K562 (cell line): Measurements from ENCODE around the gene SDCBP2. TPM values are rescaled to one million over a fixed set of nuclear protein-coding genes. Genes with fewer than 3 reads are reported as not detected.
"Not testable (repeated sequence)": the region's sequence is repeated elsewhere in the genome, so short reads cannot be mapped to it uniquely, and the experiment has no call there.

Source experiments
- ATAC-seq: fragments of 200-7000 bp; cut with Tn5 transposase; 3 replicates; pipeline ENCODE4 v1.9.1; 2020; ENCODE audit warnings: moderate library complexity
- BruUV-seq: library from RNA; stranded (reverse); fragments of 400-500 nt; replicated peaks from 2 replicates; lab custom pipeline; 2021; lab: Mats Ljungman, UMichigan
- CTCF ChIA-PET: fragments of 300-600 bp; formaldehyde crosslinking; extraction: SDS; loops from one replicate; lab custom pipeline; 2021; ENCODE audit warnings: low intra/inter-chr PET ratio; lab: Yijun Ruan, JAX
- POLR2A ChIA-PET: fragments of 300-600, 350-650 bp; sonication (Branson Sonifier 250); formaldehyde crosslinking; extraction: SDS; loops from one replicate; lab custom pipeline; 2021; ENCODE audit warnings: antibody characterized with exemption, inconsistent platforms; lab: Yijun Ruan, JAX
- DNase-seq, 4 experiments: peaks; one replicate each; pipeline versions ENCODE4 v3.0.0 to v3.0.0-alpha.2; 2011 to 2018; ENCODE audit warnings: low spot score in 3 of 4, mixed read lengths in 3 of 4; ENCODE audit errors: extremely low read depth in 1 of 4
- FAIRE-seq: peaks from 2 replicates; lab custom pipeline; 2011; peaks lifted over from hg19 to GRCh38; lab: Jason Lieb, UNC
- H2AFZ ChIP-seq: 2 replicates; pipeline ENCODE4 v1.6.0; 2011; ENCODE audit warnings: low read depth, low read length, control low read depth, inconsistent platforms
- H3K27ac ChIP-seq: fragments of 200-600 bp; 3 replicates; pipeline ENCODE4 v1.8.0; 2011; ENCODE audit warnings: low read depth, mild to moderate bottlenecking, control low read depth, inconsistent platforms, low read length, moderate library complexity, mixed read lengths; ENCODE audit errors: extremely low read depth
- H3K27me3 ChIP-seq, 2 experiments: fragments of 300-600 bp in 1 of 2; 2 replicates in 1 of 2; 3 replicates in 1 of 2; pipeline versions ENCODE4 v1.6.0 to v1.8.0; 2011; ENCODE audit warnings: inconsistent platforms in 2 of 2, low read length in 2 of 2, mild to moderate bottlenecking in 1 of 2, mixed read lengths in 1 of 2, moderate library complexity in 1 of 2; ENCODE audit not compliant: control insufficient read depth in 2 of 2, insufficient read depth in 2 of 2
- H3K36me3 ChIP-seq: fragments of 300-600 bp; 3 replicates; pipeline ENCODE4 v1.8.0; 2011; ENCODE audit warnings: mild to moderate bottlenecking, low read length, inconsistent platforms; ENCODE audit not compliant: control insufficient read depth, insufficient read depth
- H3K4me1 ChIP-seq, 2 experiments: fragments of 200-600 bp in 1 of 2; replicated peaks in 1 of 2; 2 replicates in 1 of 2; 3 replicates in 1 of 2; pipeline versions ENCODE4 v1.5.1 to v1.8.0; 2011; ENCODE audit warnings: inconsistent platforms in 2 of 2, low read length in 2 of 2, mild to moderate bottlenecking in 1 of 2, mixed read lengths in 1 of 2, moderate library complexity in 1 of 2; ENCODE audit not compliant: control insufficient read depth in 2 of 2, insufficient read depth in 2 of 2
- H3K4me2 ChIP-seq: 2 replicates; pipeline ENCODE4 v1.6.1; 2011; ENCODE audit warnings: low read length, control low read depth, inconsistent platforms, mixed read lengths; ENCODE audit not compliant: insufficient read depth
- H3K4me3 ChIP-seq: fragments of 200-600 bp; sonication (generic), shearing (Covaris generic); 2 replicates; pipeline ENCODE4 v1.5.1; 2016; ENCODE audit warnings: control low read depth, inconsistent platforms
- H3K79me2 ChIP-seq: fragments of 200-600 bp; 3 replicates; pipeline ENCODE4 v1.8.0; 2011; ENCODE audit warnings: low read length, inconsistent platforms; ENCODE audit not compliant: control insufficient read depth, insufficient read depth
- H3K9ac ChIP-seq, 2 experiments: 2 replicates each; pipeline versions ENCODE4 v1.6.0 to v1.6.1; 2011; ENCODE audit warnings: low read depth in 2 of 2, low read length in 2 of 2, control low read depth in 1 of 2, inconsistent platforms in 1 of 2, mild to moderate bottlenecking in 1 of 2, mixed read lengths in 1 of 2; ENCODE audit not compliant: insufficient read depth in 1 of 2
- H3K9me1 ChIP-seq: one replicate; pipeline ENCODE4 v1.6.0; 2011; ENCODE audit warnings: inconsistent platforms, mild to moderate bottlenecking, low read length, moderate library complexity; ENCODE audit not compliant: control insufficient read depth, insufficient read depth
- H3K9me3 ChIP-seq: replicated peaks from 2 replicates; pipeline ENCODE4 v1.5.1; 2011; ENCODE audit warnings: low read depth, low read length, inconsistent platforms; ENCODE audit not compliant: control insufficient read depth, insufficient read depth
- H4K20me1 ChIP-seq: replicated peaks from 2 replicates; pipeline ENCODE4 v1.6.1; 2011; ENCODE audit warnings: low read length, inconsistent platforms, mixed read lengths; ENCODE audit not compliant: control insufficient read depth, insufficient read depth
- CREM ChIP-seq: IDR thresholded peaks from 2 replicates; pipeline ENCODE4 v1.6.1; 2014; ENCODE audit warnings: antibody characterized with exemption, low read depth
- HDAC1 ChIP-seq, 2 experiments: fragments of 450-650 bp; IDR thresholded peaks; 2 replicates each; pipeline ENCODE4 v1.6.1; 2016 to 2017; ENCODE audit warnings: inconsistent platforms in 1 of 2, mild to moderate bottlenecking in 1 of 2, moderate library complexity in 1 of 2
- HDAC3 ChIP-seq: fragments of 450-650 bp; IDR thresholded peaks from 2 replicates; pipeline ENCODE4 v1.6.1; 2018; ENCODE audit warnings: borderline replicate concordance, mild to moderate bottlenecking, moderate library complexity; ENCODE audit not compliant: partially characterized antibody
- KAT7 ChIP-seq: sonication (generic); formaldehyde crosslinking; IDR thresholded peaks from 2 replicates; pipeline ENCODE4 v1.8.0; 2022; ENCODE audit warnings: missing genetic modification reagents, mild to moderate bottlenecking, borderline replicate concordance
- NFYB ChIP-seq: IDR thresholded peaks from 2 replicates; pipeline ENCODE4 v1.6.1; 2011; ENCODE audit warnings: mild to moderate bottlenecking, moderate library complexity; ENCODE audit not compliant: insufficient read length; ENCODE audit errors: extremely low read depth
- WGBS: fragments of 100-300 bp; shearing (Covaris generic); methylation state at CpG from one replicate; pipeline ENCODE4 v1.1.6; 2016; ENCODE audit warnings: low coverage, mixed read lengths; ENCODE audit not compliant: insufficient coverage; ENCODE audit errors: missing lambda C conversion rate; 5-methylcytosine and 5-hydroxymethylcytosine counted together
- in situ Hi-C: fragments of 300-500 bp; cut with MboI; formaldehyde crosslinking; loops from 4 replicates; pipeline ENCODE4 v1.15.0; 2018; ENCODE audit warnings: inconsistent platforms, mixed read lengths
- intact Hi-C: fragments of 100-400 bp; cut with micrococcal nuclease; formaldehyde crosslinking; loops from 2 replicates; pipeline ENCODE4 v1.14.2; 2022
- polyA plus RNA-seq, 8 experiments: library from polyadenylated mRNA; depleted of rRNA in 4 of 8; stranded (reverse) in 5 of 8; unstranded in 3 of 8; fragments of >200 nt; fragmentation: Nextera tagmentation in 2 of 8; fragmentation: Illumina TruSeq in 1 of 8; extraction: Ambion mirVana in 2 of 8; extraction: Trizol in 1 of 8; gene quantifications; 2 replicates each; pipeline versions ENCODE4 v1.2.1 to v1.2.3, GENCODE V29; 2011 to 2014; ENCODE audit warnings: inconsistent platforms in 1 of 8, missing spikeins in 1 of 8
- total RNA-seq, 7 experiments: library from RNA; depleted of rRNA in 6 of 7; stranded (reverse); fragments of >200 nt in 6 of 7; fragmentation: Illumina TruSeq in 2 of 7; extraction: Trizol in 2 of 7; gene quantifications; 2 replicates each; pipeline versions ENCODE4 v1.2.1 to v1.2.3, GENCODE V29; 2011 to 2021; ENCODE audit warnings: low replicate concordance in 1 of 7

SDCBP2 gene
- total and polyA plus RNA-seq, 9 of the 15 experiments (the other 6 are each of a cell fraction or from before 2014, with no cell fraction given) = 0.06 to 1.2 (median 0.80) TPM

- no peaks in the 10 kb centered on the region for H3K9me1 ChIP-seq
- BruUV-seq = no TSS peak
- H3K27me3 ChIP-seq = no peaks in the 10 kb centered on the region
- DNase-seq (no peak), ATAC-seq (no peak)
- ChIA-PET CTCF (no interaction called here), POLR2A (interaction anchor here (1.0 kb wide), 1 partner anchor 11 kb away, joined by 3 read pairs; no protein-coding TSS in a partner anchor)
- H3K4me1 ChIP-seq = no peaks in the 10 kb centered on the region
- no peak overlapping the region for H3K27ac ChIP-seq
- no peaks in the 10 kb centered on the region for H3K9me3 ChIP-seq
- no peaks in the 10 kb centered on the region for H3K36me3 ChIP-seq
- 80% methylated on average over 4 of the region's 4 CpGs for WGBS
- H4K20me1 ChIP-seq = peaks cover 5% of the 10 kb centered on the region; the same call in 1 of the 2 replicates
- H3K4me2 ChIP-seq = no peak overlapping the region
- in situ Hi-C loops (no loop called here), intact Hi-C loops (no loop called here)
- no peak overlapping the region for H3K9ac ChIP-seq
- H3K4me3 ChIP-seq = no peak overlapping the region
- TF ChIP-seq NFYB = no peak
- no peak for TF ChIP-seq HDAC1 (IDR thresholded peaks at IDR 0.05)
- TF ChIP-seq CREM = no peak
- TF ChIP-seq KAT7 (CRISPR knock-in tag) = no peak
- TF ChIP-seq HDAC3 = no peak
- TF ChIP-seq, all 486 proteins: peak for 0
- no peak for FAIRE-seq
- no peaks in the 10 kb centered on the region for H3K79me2 ChIP-seq
- no peak overlapping the region for H2AFZ ChIP-seq
These were observed 16.3 kb upstream of the SDCBP2 start for GRCh38 chr20:1345030-1345755.

DNA sequence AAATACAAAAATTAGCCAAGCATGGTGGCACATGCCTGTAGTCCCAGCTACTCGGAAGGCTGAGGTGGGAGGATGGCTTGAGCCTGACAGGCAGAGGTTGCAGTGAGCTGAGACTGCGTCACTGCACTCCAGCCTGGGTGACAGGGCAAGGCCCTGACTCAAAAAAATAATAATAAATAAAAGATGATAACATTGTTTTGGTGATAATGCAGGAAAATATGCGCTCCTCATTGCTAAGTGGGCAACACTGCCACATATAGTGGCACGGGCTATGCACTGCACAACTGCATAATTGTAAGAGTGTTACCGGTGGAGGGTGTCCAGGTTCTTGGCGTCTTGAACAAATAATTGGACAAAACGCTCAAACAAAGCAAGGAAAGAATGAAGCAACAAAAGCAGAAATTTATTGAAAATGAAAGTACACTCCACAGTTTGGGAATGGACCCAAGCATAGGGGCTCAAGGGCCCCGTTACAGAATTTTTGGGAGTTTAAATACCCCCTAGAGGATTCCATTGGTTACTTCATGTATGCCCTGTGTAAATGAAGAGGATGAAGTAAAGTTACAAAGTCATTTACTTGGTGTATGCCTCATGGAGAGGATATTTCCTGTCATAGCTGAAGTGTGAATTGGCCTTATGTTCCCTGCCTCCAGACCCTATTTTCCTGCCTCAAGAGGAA is 14.6 kb upstream of the SDCBP2 start:
- H3K4me2 ChIP-seq, H3K9ac ChIP-seq, ATAC-seq: not testable (repeated sequence)

More for the DNA sequence above, 14.6 kb upstream of the SDCBP2 start:
- FAIRE-seq, H3K27me3 ChIP-seq, CTCF ChIA-PET, H2AFZ ChIP-seq, H3K4me1 ChIP-seq, H3K9me1 ChIP-seq, intact Hi-C loops, BruUV-seq, H3K36me3 ChIP-seq, H3K27ac ChIP-seq, H3K79me2 ChIP-seq, POLR2A ChIA-PET, DNase-seq, H4K20me1 ChIP-seq, H3K4me3 ChIP-seq, in situ Hi-C loops, H3K9me3 ChIP-seq: not testable (repeated sequence)
- 76% methylated on average over 8 of the region's 8 CpGs for WGBS
